H1 (cell line): ENCODE data around the gene CHRNA10. TPM values are rescaled to one million over a fixed set of nuclear protein-coding genes. Genes with fewer than 3 reads are reported as not detected.

ENCODE experiments used
- CTCF ChIA-PET: fragments of 300-600 bp; sonication (Branson Sonifier 250); formaldehyde crosslinking; loops from one replicate; lab custom pipeline; 2021; ENCODE audit not compliant: partially characterized antibody; lab: Charles Lee
- POLR2A ChIA-PET: fragments of 300-600 bp; sonication (Branson Sonifier 250); formaldehyde crosslinking; loops from one replicate; lab custom pipeline; 2021; ENCODE audit warnings: inconsistent platforms; ENCODE audit not compliant: partially characterized antibody; lab: Charles Lee
- DNase-seq, 2 experiments: peaks; one replicate each; pipeline versions ENCODE4 v3.0.0 to v3.0.0-alpha.2; 2010 to 2022; ENCODE audit warnings: low spot score in 2 of 2, low read depth in 1 of 2, mixed read lengths in 1 of 2
- FAIRE-seq: peaks from 2 replicates; lab custom pipeline; 2011; peaks lifted over from hg19 to GRCh38; lab: Jason Lieb, UNC
- H2AFZ ChIP-seq: 2 replicates; pipeline ENCODE4 v1.8.1; 2012; ENCODE audit warnings: low read length, inconsistent platforms
- H2AK5ac ChIP-seq: 2 replicates; pipeline ENCODE4 v1.6.1; 2013; ENCODE audit warnings: low read depth, low read length
- H2BK120ac ChIP-seq: replicated peaks from 2 replicates; pipeline ENCODE3; 2013; ENCODE audit warnings: low read depth, low read length, inconsistent platforms
- H2BK12ac ChIP-seq: 2 replicates; pipeline ENCODE4 v1.6.1; 2013; ENCODE audit warnings: low read depth, low read length
- H2BK15ac ChIP-seq: 2 replicates; pipeline ENCODE4 v1.6.1; 2013; ENCODE audit warnings: low read length
- H2BK20ac ChIP-seq: 2 replicates; pipeline ENCODE4 v1.6.1; 2013; ENCODE audit warnings: low read length
- H2BK5ac ChIP-seq: 2 replicates; pipeline ENCODE4 v1.6.1; 2013; ENCODE audit warnings: low read depth, low read length
- H3K14ac ChIP-seq: 2 replicates; pipeline ENCODE4 v1.6.1; 2013; ENCODE audit warnings: inconsistent platforms; ENCODE audit not compliant: insufficient read length
- H3K18ac ChIP-seq: 2 replicates; pipeline ENCODE4 v1.6.1; 2013; ENCODE audit warnings: low read length; ENCODE audit errors: extremely low read depth
- H3K23ac ChIP-seq: 2 replicates; pipeline ENCODE4 v1.6.1; 2013; ENCODE audit warnings: inconsistent platforms; ENCODE audit not compliant: insufficient read length
- H3K23me2 ChIP-seq: 2 replicates; pipeline ENCODE4 v1.6.1; 2013; ENCODE audit warnings: low read depth, low read length
- H3K27ac ChIP-seq: 2 replicates; pipeline ENCODE4 v1.6.1; 2011; ENCODE audit warnings: low read depth, low read length, inconsistent platforms
- H3K27me3 ChIP-seq, 4 experiments: replicated peaks in 1 of 4; 1 replicate in 1 of 4; 2 replicates in 3 of 4; pipeline versions ENCODE4 v1.6.1 to v1.8.1; 2011 to 2013; ENCODE audit warnings: low read length in 3 of 4, mild to moderate bottlenecking in 3 of 4, inconsistent platforms in 2 of 4, mixed read lengths in 2 of 4, moderate library complexity in 1 of 4; ENCODE audit not compliant: control insufficient read depth in 3 of 4, insufficient read depth in 3 of 4; ENCODE audit errors: extremely low read depth in 1 of 4
- H3K36me3 ChIP-seq, 4 experiments: 2 replicates each; pipeline versions ENCODE4 v1.6.1 to v1.8.1; 2011 to 2013; ENCODE audit warnings: mild to moderate bottlenecking in 4 of 4, low read length in 3 of 4, moderate library complexity in 2 of 4, control low read depth in 1 of 4, inconsistent platforms in 1 of 4; ENCODE audit not compliant: insufficient read depth in 4 of 4, control insufficient read depth in 2 of 4
- H3K4ac ChIP-seq: replicated peaks from 2 replicates; pipeline ENCODE3; 2013; ENCODE audit warnings: low read length, low read depth, mixed read lengths, inconsistent platforms; ENCODE audit not compliant: insufficient read length
- H3K4me1 ChIP-seq, 4 experiments: replicated peaks in 1 of 4; 1 replicate in 1 of 4; 2 replicates in 3 of 4; pipeline versions ENCODE4 v1.6.1 to v1.8.1; 2011 to 2013; ENCODE audit warnings: low read length in 3 of 4, inconsistent platforms in 2 of 4, mixed read lengths in 1 of 4; ENCODE audit not compliant: insufficient read depth in 4 of 4, control insufficient read depth in 3 of 4
- H3K4me2 ChIP-seq, 2 experiments: 2 replicates each; pipeline versions ENCODE4 v1.6.1 to v1.8.1; 2011 to 2013; ENCODE audit warnings: low read depth in 2 of 2, low read length in 2 of 2, control low read depth in 1 of 2, inconsistent platforms in 1 of 2, mild to moderate bottlenecking in 1 of 2; ENCODE audit not compliant: insufficient read depth in 1 of 2
- H3K4me3 ChIP-seq, 4 experiments: fragments of 200-600, 300-600 bp in 1 of 4; sonication (generic), shearing (Covaris generic), sonication (Bioruptor Twin) in 1 of 4; 2 replicates each; pipeline versions ENCODE4 v1.5.1 to v1.8.1; 2011 to 2016; ENCODE audit warnings: low read length in 4 of 4, low read depth in 3 of 4, control low read depth in 2 of 4, inconsistent platforms in 2 of 4, mild to moderate bottlenecking in 2 of 4, mixed read lengths in 1 of 4, moderate library complexity in 1 of 4; ENCODE audit not compliant: insufficient read depth in 2 of 4; ENCODE audit errors: extremely low read depth in 1 of 4
- H3K56ac ChIP-seq: replicated peaks from 2 replicates; pipeline ENCODE3; 2013; ENCODE audit warnings: low read depth, mild to moderate bottlenecking, mixed read lengths, low read length, inconsistent platforms; ENCODE audit not compliant: insufficient read length
- H3K79me1 ChIP-seq: 2 replicates; pipeline ENCODE4 v1.6.1; 2013; ENCODE audit warnings: low read depth, low read length, control low read depth
- H3K79me2 ChIP-seq, 2 experiments: 2 replicates each; pipeline versions ENCODE4 v1.6.1 to v1.8.1; 2012 to 2013; ENCODE audit warnings: low read length in 2 of 2, mild to moderate bottlenecking in 2 of 2, inconsistent platforms in 1 of 2; ENCODE audit not compliant: insufficient read depth in 2 of 2, control insufficient read depth in 1 of 2
- H3K9ac ChIP-seq, 4 experiments: replicated peaks in 1 of 4; 1 replicate in 1 of 4; 2 replicates in 3 of 4; pipeline versions ENCODE4 v1.6.1 to v1.8.1; 2011 to 2013; ENCODE audit warnings: low read depth in 3 of 4, low read length in 3 of 4, control low read depth in 2 of 4, mild to moderate bottlenecking in 2 of 4, moderate library complexity in 2 of 4, inconsistent platforms in 1 of 4; ENCODE audit errors: extremely low read depth in 1 of 4
- H3K9me3 ChIP-seq, 2 experiments: 2 replicates each; pipeline versions ENCODE4 v1.6.1 to v1.8.1; 2012 to 2013; ENCODE audit warnings: mild to moderate bottlenecking in 2 of 2, moderate library complexity in 2 of 2, control low read depth in 1 of 2, inconsistent platforms in 1 of 2, low read depth in 1 of 2, low read length in 1 of 2, mixed read lengths in 1 of 2; ENCODE audit not compliant: insufficient read depth in 2 of 2
- H4K20me1 ChIP-seq, 2 experiments: replicated peaks in 1 of 2; 2 replicates each; pipeline versions ENCODE3 to v1.8.1; 2011 to 2013; ENCODE audit warnings: inconsistent platforms in 2 of 2, low read length in 2 of 2, mild to moderate bottlenecking in 1 of 2; ENCODE audit not compliant: insufficient read depth in 2 of 2, control insufficient read depth in 1 of 2
- H4K5ac ChIP-seq: 2 replicates; pipeline ENCODE4 v1.6.1; 2013; ENCODE audit warnings: low read length, low read depth, mixed read lengths, inconsistent platforms; ENCODE audit not compliant: insufficient read length
- H4K8ac ChIP-seq: 2 replicates; pipeline ENCODE4 v1.8.0; 2013; ENCODE audit warnings: mild to moderate bottlenecking, moderate library complexity, low read length, inconsistent platforms; ENCODE audit not compliant: insufficient read depth; ENCODE audit errors: extremely low read depth
- H4K91ac ChIP-seq: replicated peaks from 2 replicates; pipeline ENCODE3; 2013; ENCODE audit warnings: low read length, mixed read lengths, inconsistent platforms; ENCODE audit not compliant: insufficient read length
- ASH2L ChIP-seq: fragments of 200-600, 300-600 bp; sonication (generic); IDR thresholded peaks from one replicate; pipeline ENCODE4 v1.7.1; 2017; ENCODE audit warnings: low read length
- GABPA ChIP-seq: IDR thresholded peaks from 2 replicates; pipeline ENCODE4 v1.6.1; 2011; ENCODE audit warnings: mild to moderate bottlenecking, low read length, moderate library complexity, borderline replicate concordance; ENCODE audit not compliant: insufficient read depth
- HDAC6 ChIP-seq: IDR thresholded peaks from one replicate; pipeline ENCODE4 v1.7.1; 2012; ENCODE audit warnings: low read depth, mild to moderate bottlenecking, inconsistent platforms, low read length, moderate library complexity
- KDM4A ChIP-seq: IDR thresholded peaks from one replicate; pipeline ENCODE4 v1.7.1; 2012; ENCODE audit warnings: low read depth, mild to moderate bottlenecking, moderate library complexity, low read length, inconsistent platforms; ENCODE audit not compliant: severe bottlenecking
- NRF1 ChIP-seq: IDR thresholded peaks from 2 replicates; pipeline ENCODE4 v1.6.1; 2011; ENCODE audit warnings: mild to moderate bottlenecking, low read depth, low read length, improper control_type of control experiment
- POLR2A ChIP-seq, 2 experiments: IDR thresholded peaks; 1 replicate in 1 of 2; 2 replicates in 1 of 2; pipeline ENCODE4 v1.6.1; 2011; ENCODE audit warnings: low read depth in 2 of 2, low read length in 2 of 2, mild to moderate bottlenecking in 2 of 2; ENCODE audit errors: control extremely low read depth in 1 of 2
- POLR2AphosphoS5 ChIP-seq: IDR thresholded peaks from 2 replicates; pipeline ENCODE4 v1.6.1; 2011; ENCODE audit warnings: low read depth, low read length
- SP2 ChIP-seq: IDR thresholded peaks from 2 replicates; pipeline ENCODE4 v1.6.1; 2012; ENCODE audit warnings: mild to moderate bottlenecking, low read length, inconsistent platforms
- SRF ChIP-seq: IDR thresholded peaks from 2 replicates; pipeline ENCODE4 v1.6.1; 2011; ENCODE audit warnings: mild to moderate bottlenecking, low read depth, low read length, moderate library complexity
- WGBS, 2 experiments: shearing (Covaris generic) in 1 of 2; methylation state at CpG; one replicate each; pipeline versions ENCODE4 v1.1.6 to v1.1.7; 2013 to 2015; ENCODE audit warnings: low lambda C conversion rate in 2 of 2, mixed read lengths in 2 of 2, inconsistent platforms in 1 of 2, low coverage in 1 of 2, missing lambda C conversion rate in 1 of 2; ENCODE audit not compliant: insufficient replicate concordance in 2 of 2, insufficient coverage in 1 of 2, insufficient read length in 1 of 2; ENCODE audit errors: extremely low coverage in 1 of 2, missing lambda C conversion rate in 1 of 2; 5-methylcytosine and 5-hydroxymethylcytosine counted together
- polyA plus RNA-seq, 7 experiments: library from polyadenylated mRNA; depleted of rRNA in 3 of 7; stranded (reverse) in 5 of 7; unstranded in 2 of 7; fragments of >200 nt in 5 of 7; fragments of 200-250 nt in 2 of 7; gene quantifications; 1 replicate in 5 of 7; 2 replicates in 1 of 7; 4 replicates in 1 of 7; pipeline versions ENCODE4 v1.2.1 to v1.2.3, GENCODE V29; 2011 to 2013; ENCODE audit warnings: missing spikeins in 2 of 7, mixed read lengths in 2 of 7
- total RNA-seq: library from RNA; stranded (reverse); fragmentation: NEBNext Ultra II Directional; extraction: Animal tissue kit (Norgen Biotek cat#: 25700); gene quantifications from 2 replicates; pipeline ENCODE4 v1.2.1, GENCODE V29; 2021
- TF ChIP-seq, protein P1 (sequence below): IDR thresholded peaks from 2 replicates; pipeline ENCODE4 v1.6.1; 2012; ENCODE audit warnings: inconsistent platforms
- TF ChIP-seq, protein P2 (sequence below): IDR thresholded peaks from 2 replicates; pipeline ENCODE4 v1.6.1; 2011; ENCODE audit warnings: low read length, improper control_type of control experiment

CHRNA10 gene
- total and polyA plus RNA-seq, 2 of the 8 experiments (the other 6 are each of a cell fraction or from before 2014, with no cell fraction given): 0.68 to 1.3 TPM

DNA sequence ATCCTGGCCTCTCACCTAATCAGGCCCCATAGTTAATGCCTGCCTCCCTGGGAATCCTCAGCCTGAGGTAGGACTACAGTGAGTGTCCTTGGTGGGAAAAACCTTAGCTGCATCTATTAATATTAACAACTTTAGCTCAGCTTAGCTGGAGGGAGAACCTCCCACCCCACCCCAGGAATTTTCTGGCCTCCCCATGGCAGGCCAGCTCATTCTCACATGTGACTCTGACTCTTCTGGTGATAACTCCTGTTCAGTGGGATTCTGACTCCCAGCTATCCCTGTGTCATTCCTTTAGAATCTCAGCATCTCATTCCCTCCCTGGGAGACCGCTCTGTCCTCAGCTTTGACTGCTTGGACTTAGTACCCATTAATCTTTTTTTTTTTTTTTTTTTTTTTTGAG, 43.9 kb downstream of the CHRNA10 start:
- Histone ChIP-seq H3K18ac (no peak overlapping the region), H3K27ac (no peak overlapping the region), H3K4ac (no peak overlapping the region), H2BK120ac (no peak overlapping the region), H2BK15ac (no peak overlapping the region), H2BK5ac (no peak overlapping the region), H4K8ac (no peak overlapping the region), H3K23me2 (no peaks in the 10 kb centered on the region), H2BK20ac (no peak overlapping the region), H3K14ac (no peak overlapping the region), H3K79me2 (no peaks in the 10 kb centered on the region), H3K9ac (no peak overlapping the region), H3K4me3 (no peak overlapping the region), H2BK12ac (no peak overlapping the region), H2AFZ (no peak overlapping the region), H4K5ac (no peak overlapping the region), H3K79me1 (no peaks in the 10 kb centered on the region), H3K27me3 (no peaks in the 10 kb centered on the region), H4K91ac (no peak overlapping the region), H3K9me3 (no peaks in the 10 kb centered on the region), H3K4me2 (no peak overlapping the region), H4K20me1 (no peaks in the 10 kb centered on the region), H3K4me1 (no peaks in the 10 kb centered on the region), H3K56ac (no peak overlapping the region), H3K36me3 (no peaks in the 10 kb centered on the region), H3K23ac (no peak overlapping the region), H2AK5ac (no peak overlapping the region)
- FAIRE-seq (no peak), DNase-seq (no peak)
- WGBS, 2 experiments: 100% methylated on average over 1 of the region's 1 CpG; no CpG with 5 or more reads in 1 of the 2 experiments
- POLR2A ChIA-PET: no interaction called here
- CTCF ChIA-PET: interaction anchor here (0.6 to 7.0 kb wide), 7 partner anchors 9 to 53 kb away, joined by 3 to 33 read pairs (median 4); partner anchors contain the start of gene ART1
- TF ChIP-seq HDAC6 (no peak), SRF (no peak), KDM4A (no peak), NRF1 (no peak), POLR2AphosphoS5 (no peak), ASH2L (no peak), GABPA (no peak), POLR2A (IDR thresholded peaks at IDR 0.05; ENCODE audit: control extremely low read depth in 1 of 2, low read depth in 2 of 2, low read length in 2 of 2) (no peak), SP2 (no peak)
- TF ChIP-seq, protein P1, sequence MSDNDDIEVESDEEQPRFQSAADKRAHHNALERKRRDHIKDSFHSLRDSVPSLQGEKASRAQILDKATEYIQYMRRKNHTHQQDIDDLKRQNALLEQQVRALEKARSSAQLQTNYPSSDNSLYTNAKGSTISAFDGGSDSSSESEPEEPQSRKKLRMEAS: no peak
- TF ChIP-seq, protein P2, sequence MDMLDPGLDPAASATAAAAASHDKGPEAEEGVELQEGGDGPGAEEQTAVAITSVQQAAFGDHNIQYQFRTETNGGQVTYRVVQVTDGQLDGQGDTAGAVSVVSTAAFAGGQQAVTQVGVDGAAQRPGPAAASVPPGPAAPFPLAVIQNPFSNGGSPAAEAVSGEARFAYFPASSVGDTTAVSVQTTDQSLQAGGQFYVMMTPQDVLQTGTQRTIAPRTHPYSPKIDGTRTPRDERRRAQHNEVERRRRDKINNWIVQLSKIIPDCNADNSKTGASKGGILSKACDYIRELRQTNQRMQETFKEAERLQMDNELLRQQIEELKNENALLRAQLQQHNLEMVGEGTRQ: no peak
